GM21576 (cell line): ENCODE data around the gene KHDRBS1.
A peak's percentile ranks its signal among the peaks of the same experiment; 100 is the strongest.
"Not testable (repeated sequence)": the region's sequence is repeated elsewhere in the genome, so short reads cannot be mapped to it uniquely, and the experiment has no call there.

Experiments used
- ATAC-seq: cut with Tn5 transposase; IDR thresholded peaks from one replicate; pipeline ENCODE4 v1.9.1; 2021; ENCODE audit warnings: mild to moderate bottlenecking, moderate library complexity; ENCODE audit not compliant: unreplicated experiment

KHDRBS1 gene

DNA sequence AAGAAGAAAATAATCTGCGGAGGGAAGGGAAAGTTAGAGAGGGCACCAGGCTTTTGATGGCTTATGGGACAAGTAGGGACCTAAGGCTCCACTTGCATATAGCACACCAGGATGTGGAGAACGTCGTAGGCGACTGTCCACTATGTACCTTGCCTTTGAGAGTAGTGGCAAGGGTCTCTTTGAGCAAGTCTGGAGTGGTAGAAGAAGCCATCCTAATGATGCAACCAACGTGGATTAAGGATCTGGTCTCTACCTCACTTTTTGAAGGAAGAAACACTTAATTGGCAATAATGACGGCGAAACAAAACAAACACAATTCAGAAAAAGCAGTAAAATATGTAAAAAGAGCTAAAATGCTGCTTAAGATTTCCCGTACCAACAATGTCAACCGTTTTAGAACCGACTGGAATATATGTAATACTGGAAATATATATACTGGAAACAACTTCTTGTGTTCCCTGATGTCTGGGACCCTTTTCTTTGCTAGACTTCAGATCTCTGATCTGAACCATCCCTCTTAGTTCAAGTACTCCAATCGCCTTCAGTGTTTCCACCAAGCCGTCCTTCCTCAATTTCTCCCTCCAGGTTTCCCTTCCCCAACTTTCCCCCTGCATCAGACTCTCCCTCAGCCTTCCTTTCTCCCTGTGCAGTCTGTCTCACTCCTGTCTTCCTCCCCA lies 821 bp upstream of the KHDRBS1 start:
- no peak for ATAC-seq

DNA sequence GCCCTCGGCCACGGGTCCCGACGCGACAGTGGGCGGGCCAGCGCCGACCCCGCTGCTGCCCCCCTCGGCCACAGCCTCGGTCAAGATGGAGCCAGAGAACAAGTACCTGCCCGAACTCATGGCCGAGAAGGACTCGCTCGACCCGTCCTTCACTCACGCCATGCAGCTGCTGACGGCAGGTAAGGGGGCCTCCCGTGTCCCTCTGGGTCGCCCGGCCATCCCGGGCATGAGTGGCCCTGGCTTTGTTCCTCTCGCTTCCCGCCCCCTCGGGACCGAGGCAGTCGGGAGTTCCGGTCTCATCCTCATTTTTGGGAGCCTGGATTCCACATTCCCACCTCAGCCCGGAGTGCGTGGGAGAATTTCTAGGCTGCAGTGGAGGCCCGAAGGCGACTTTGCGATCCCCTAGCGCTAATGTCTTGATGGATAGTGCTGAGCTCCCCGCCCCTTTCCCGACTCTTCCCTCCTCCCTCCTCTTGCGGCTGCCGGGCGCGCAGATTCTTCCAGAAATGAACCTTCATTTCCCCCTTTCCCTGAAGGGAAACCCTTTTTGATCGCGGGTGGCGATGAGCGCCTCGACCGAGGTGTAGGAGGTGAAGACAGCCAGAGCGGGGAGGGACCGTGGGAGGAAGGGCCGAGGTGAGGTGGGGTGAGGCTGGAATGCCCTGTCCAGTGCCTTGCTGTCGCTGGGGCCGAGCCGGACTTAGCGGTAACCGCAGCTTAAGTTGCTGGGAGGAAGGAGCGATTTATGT lies 705 bp downstream of the KHDRBS1 start:
- peak; percentile 28 for ATAC-seq

DNA sequence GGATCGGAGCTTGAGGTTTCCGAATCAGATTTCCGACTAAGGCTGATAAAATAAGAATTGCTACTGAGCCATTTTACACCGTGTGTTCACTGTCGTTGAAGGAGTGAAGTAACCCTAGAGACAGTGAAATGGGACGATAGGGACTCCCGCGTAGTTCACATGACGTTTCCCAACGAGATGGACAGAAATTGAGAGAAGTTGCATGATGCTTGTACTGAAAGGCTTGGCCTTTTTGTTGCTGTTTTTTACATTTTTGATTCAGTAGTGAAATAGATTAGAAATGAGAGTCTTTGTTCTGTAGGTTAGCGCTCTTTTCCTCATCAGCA lies 1.2 kb downstream of the KHDRBS1 start:
- ATAC-seq: no peak

DNA sequence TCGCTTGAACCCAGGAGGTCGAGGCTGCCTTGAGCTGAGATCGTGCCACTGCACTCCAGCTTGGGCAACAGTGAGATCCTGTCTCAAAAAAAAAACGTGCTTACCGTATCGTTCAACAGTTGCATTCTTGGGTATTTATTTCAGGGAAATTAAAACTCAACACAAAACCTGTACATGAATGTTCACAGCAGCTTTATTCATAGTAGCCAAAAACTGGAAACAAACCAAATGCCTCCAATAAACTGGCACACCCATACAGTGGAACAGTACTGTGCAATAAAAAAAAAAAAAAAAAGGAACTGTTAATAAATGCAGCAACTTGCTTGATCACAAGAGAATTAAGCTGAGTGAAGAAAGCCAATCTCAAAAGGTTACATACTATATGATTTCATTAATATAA lies 6.7 kb downstream of the KHDRBS1 start:
- no peak for ATAC-seq

DNA sequence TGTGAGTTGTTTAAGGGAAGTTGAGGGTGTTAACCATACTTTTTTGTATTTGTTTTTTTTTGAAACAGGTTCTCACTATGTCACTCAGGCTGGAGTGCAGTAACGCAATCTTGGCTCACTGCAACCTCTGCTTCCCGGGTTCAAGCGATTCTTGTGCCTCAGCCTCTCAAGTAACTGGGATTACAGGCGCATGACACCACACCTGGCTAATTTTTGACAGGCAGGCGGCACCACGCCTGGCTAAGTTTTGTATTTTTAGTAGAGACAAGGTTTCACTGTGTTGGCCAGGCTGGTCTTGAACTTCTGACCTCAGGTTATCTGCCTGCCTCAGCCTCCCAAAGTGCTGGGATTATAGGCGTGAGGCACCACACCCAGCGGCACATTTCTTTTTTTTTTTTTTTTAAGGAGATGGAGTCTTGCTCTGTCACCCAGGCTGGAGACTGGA lies 7.9 kb downstream of the KHDRBS1 start:
- not testable (repeated sequence) for ATAC-seq

DNA sequence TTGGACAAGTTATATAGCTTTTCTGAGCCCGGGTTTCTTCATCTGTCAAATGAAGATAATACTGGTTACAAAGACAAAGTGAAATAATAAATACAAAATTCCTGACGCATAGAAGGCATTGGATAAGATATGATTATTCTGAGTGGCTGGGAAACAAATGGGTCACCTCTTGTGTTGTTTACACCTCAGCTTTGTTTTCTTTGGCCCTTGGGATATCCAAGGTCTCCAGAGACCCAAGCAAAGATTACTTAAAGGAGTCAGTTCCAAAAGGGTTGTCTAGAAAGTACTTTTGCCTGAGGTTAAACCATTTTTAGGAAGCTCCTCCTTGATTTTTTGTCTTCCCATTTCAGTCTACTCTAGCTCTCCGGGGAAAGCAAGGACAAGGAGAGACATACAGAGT lies 9.7 kb downstream of the KHDRBS1 start:
- no peak for ATAC-seq

DNA sequence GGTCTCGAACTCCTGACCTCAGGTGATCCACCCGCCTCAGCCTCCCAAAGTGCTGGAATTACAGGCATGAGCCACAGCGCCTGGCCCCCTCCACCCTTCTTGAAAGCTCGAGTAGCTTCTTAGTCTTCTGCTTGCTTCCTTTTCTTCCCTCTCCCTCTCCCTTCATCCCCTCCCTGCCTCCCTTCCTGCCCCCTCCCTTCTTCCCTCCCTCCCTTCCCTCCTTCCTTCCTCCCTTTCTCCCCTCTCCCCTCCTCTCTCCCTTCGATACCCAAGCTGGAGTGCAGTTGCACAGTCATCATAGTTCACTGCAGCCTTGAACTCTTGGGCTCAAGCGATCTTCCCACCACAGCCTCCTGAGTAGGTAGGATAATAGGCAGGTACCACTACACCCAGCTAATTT lies 11.8 kb downstream of the KHDRBS1 start:
- no peak for ATAC-seq

DNA sequence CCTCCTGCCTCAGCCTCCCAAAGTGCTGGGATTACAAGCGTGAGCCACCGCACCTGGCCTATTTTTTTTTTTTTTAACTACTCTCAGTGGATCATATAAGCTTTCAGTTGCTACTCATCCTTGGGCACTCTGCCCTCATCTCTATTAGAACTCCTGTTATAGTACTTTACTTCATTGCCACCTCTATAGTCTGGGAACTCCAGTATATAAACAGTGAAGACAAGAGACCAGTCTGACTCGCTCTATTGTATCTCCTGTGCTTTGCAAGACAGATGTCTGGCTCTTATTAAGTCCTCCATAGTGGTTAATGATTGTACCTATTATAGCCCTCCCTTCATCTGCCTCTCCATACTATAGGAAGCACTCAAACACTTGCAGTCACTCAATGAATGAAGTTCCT lies 15.1 kb downstream of the KHDRBS1 start:
- ATAC-seq: no peak

DNA sequence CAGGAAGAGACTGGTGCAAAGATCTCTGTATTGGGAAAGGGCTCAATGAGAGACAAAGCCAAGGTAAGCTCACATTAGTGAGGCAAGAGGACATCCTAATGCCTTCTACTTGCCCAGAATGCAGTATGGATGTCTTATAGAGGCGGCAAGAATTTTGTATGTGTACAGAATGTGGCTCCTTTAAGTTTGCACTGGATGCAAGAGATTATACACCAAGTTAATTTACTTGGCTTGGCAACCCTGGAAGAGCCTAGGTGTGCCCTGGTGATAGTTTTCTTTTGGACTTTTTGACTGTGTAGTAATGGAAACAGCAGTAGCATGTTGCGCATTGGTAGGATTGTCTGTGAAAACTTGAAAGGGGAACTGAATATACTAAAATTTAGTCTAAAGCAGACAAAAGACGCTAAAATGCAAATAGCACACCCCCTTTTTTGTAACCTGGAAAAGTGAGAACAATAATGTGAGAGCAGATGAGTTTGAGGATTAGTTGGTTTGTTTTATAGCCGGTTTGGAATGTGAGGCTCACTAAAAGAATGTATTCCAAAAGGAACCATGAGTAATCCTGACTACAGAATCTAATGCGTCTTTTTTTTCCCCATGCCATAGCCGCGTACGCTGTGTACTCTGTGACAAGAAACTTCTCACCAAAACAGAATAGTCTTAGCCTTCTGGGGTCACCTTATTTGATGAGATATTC lies 18.1 kb downstream of the KHDRBS1 start:
- no peak for ATAC-seq

DNA sequence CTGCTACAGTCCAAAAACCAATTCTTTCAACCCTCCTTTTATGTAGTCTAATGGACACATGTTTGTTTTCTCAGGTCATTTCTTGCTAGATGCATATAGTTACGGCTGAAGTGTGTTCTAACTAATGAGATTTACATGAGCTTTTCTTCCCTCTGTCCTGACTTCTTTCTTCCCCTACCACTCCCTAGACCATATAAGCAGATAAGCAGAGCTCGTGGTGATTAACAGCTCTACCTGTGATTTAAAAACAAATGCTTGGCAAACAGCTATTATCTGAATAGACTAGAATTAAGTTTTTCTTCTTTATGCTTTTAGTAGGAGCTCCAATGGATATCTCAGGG lies 18.6 kb downstream of the KHDRBS1 start:
- no peak for ATAC-seq

DNA sequence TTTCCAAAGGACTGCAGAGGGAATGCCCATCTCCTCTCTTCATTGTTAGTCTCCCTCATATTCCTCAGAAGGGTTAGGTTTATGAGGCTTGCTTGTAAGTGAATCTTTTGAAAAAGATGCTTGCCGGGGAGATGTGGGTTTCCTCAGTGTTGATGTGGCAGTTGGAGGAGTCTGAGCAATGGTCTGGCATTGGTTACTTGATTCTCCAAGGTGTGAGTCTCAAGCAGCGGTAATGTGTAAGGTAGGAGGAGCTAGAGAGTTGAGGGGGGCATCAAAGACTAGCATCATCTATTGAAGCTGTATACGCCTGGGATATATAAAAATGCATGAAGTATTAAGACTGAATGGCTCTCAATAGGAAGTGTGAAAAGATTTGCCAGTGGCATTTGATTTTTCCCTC lies 21.5 kb downstream of the KHDRBS1 start:
- ATAC-seq: no peak

DNA sequence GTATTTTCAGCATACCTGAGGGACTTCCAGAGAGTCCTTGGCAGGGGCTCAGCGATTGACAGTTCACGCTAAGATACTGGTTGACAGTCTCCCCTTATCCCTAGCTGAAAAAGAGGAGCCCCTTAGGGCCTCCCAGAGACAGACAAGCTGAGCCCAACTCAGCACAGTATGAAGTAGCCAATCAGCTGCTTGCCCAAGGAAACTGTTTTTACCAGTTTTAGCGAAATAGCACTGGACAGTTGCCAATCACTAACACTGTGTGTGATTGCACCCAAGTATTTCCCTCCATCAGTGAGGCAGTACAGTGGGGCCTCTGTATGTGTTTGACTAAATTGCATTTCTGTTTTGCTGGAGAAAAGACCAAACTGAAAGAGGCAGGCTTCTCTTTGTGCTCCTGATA lies 27.0 kb downstream of the KHDRBS1 start:
- no peak for ATAC-seq

DNA sequence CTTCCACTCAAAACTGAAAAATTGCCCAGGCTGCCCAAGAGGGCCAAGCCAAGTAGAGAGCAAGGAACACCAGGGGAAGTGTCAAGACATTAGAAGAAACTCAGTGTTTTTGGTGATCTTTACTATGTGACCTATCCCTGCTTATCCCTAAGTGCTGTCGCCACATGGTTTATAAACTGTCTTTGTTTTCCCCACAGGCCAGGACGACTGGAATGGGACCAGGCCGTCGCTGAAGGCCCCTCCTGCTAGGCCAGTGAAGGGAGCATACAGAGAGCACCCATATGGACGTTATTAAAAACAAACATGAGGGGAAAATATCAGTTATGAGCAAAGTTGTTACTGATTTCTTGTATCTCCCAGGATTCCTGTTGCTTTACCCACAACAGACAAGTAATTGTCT lies 28.7 kb downstream of the KHDRBS1 start:
- ATAC-seq: no peak

DNA sequence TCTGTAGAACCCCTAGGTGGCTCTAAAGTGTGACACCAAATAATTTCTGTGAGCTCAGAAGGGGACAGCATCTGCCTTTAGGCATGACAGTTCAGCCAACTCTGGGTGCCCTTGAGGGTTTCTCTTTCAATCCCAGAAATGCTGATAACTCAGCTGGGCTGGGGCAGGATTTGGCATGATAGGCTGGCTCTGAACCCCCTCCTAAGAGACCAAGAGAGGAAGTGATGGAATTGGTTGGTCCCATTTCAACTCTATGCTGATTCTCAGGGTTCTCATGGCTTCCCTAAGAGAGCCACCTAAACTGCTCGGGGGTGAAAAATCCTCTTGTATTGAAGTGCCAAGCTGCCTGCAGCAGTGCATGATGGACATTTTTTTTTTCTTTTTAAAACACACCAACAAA lies 30.6 kb downstream of the KHDRBS1 start:
- ATAC-seq: no peak

DNA sequence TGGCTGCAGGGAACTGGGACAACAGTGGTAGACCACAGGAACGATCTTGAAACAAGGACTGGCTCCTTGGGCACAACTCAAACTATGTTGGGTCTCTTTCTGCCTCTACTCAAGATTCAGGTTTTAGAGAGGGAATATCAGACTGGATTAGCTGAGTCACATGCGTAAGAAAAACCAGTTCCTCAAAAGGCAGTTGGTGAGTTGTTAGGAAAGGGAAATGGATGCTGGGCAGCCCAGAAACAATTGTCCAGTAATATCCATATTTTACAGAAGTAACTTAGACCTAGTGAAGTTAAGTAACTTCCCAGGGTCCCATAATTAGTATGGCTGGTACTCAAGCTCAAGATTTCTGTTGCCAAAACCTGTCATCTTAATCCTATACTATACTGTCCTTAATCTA lies 32.1 kb downstream of the KHDRBS1 start:
- ATAC-seq: no peak

DNA sequence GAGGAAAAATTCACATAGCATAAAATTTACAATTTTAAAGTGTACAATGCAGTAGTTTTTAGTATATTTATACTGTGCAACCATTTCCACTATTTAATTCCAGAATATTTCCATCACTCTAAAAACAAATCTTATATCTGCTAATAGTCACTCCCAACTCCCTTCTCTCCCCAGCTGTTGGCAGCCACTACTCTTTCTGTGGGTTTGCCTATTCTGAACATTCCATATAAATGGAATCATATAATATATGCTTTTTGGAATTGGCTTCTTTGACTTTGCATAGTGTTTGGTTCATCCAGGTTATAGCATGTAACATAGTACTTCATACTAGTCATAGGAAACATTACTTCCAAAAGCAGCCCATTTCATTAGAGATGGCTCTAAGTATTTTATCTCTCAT lies 34.0 kb downstream of the KHDRBS1 start:
- ATAC-seq: no peak

DNA sequence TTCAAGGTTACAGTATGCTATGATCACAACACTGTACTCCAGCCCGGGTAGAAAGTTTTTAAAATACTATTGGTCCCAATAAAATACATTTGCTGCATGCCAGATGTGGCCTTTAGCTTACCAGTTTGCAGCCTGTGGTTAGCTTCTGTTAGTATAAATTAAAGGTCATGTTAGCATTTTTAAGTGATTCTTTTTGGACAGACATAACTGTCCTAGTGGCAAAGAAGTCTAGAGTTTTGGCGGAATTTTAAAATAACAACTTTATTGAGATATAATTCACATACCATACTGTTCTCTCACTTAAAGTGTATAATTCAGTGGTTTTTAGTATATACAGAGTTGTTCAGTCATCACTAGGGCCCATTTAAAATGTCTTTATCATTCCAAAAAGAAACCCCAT lies 34.8 kb downstream of the KHDRBS1 start:
- no peak for ATAC-seq

DNA sequence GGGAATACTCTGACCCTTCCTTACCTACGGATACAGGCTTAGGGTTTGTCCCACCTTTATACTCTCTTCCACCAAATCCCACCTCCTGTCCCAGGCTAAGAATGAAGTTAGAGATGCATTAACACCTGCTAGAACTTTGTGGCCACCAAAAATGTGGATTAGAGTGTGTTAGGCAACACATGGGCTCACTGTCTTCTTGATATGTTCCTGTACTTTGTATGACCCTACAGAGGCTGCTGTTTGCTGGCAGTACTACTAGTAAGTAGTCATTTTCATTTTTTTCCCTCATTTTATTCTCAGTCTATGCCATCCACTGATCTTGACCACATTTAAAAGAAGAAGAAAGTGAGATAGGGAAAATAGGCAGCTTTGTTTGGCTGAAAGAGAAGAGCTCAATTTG lies 38.0 kb downstream of the KHDRBS1 start:
- ATAC-seq: no peak

DNA sequence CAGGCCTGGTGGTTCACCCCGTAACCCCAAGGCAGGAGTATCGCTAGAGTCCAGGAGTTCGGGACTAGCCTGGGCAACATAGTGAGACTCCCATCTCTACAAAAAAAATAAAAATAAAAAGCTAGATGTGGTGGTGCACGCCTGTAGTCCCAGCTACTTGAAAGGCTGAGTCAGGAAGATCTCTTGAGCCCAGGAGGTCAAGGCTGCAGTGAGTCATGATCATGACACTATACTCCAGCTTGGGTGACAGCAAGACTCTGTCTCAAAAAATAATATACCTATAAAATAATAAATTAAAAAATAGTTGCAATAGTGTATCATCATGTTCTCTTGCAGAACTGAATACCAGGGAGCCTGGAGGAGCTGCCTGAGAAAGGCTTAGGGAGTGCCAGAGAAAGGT lies 39.2 kb downstream of the KHDRBS1 start:
- ATAC-seq: no peak

DNA sequence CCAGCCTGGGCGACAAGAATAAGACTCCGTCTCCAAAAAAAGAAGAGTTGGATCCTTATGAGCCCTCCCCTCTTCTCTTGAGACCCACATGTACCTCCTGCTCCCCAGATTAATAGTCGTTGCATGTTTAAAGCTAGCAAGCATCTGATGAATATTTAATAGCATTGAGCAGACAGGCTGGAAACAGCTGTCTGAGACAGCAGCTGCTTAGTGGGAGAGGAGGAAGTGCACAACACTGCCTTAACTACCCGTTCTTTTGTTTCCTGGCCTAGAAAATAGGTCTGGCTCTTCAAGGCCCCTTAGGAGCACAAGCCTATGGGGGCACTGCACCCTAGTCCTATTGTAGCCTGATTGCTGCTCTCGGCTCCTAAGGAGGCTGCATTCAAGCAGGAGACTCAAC lies 41.7 kb downstream of the KHDRBS1 start:
- no peak for ATAC-seq

DNA sequence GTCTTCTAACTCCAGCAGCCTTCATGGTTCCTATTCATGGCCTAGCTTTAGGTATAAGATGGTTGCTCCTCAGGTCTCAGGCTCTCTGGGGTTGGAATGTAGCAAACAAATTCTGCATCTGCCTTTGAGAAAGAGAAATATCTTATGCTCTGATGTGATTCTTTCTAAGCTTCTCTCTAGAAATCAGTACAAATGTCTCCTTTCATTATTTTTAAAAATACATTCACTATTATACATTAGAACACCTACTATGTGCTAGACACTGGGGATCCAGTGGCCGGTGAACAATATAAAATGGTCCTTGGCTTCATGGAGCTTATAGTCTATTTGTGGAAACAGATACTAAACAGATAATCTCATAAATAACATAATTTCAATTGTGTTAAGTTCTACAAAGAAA lies 42.9 kb downstream of the KHDRBS1 start:
- ATAC-seq: no peak

DNA sequence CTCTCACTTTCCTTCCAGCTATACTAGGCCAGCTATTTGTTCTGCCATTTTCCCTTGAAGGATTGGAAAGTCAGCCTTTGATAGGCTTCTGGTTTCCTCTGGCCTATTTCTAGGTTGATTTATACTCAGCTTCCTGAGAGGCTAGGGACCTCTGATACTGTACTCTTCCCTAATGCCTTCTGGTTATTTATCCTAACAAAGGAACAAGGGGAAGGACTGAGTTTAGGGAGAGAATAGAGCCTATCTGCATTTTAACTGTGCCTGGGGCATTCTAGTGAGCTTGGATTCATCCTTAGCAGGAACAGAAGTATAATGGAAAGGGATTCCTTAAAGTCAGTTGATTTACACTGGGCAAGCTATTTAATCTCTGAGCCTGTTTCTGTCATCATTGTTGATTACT lies 47.2 kb downstream of the KHDRBS1 start:
- no peak for ATAC-seq
